ENCODE results near the gene BDKRB2.

BDKRB2 gene

DNA sequence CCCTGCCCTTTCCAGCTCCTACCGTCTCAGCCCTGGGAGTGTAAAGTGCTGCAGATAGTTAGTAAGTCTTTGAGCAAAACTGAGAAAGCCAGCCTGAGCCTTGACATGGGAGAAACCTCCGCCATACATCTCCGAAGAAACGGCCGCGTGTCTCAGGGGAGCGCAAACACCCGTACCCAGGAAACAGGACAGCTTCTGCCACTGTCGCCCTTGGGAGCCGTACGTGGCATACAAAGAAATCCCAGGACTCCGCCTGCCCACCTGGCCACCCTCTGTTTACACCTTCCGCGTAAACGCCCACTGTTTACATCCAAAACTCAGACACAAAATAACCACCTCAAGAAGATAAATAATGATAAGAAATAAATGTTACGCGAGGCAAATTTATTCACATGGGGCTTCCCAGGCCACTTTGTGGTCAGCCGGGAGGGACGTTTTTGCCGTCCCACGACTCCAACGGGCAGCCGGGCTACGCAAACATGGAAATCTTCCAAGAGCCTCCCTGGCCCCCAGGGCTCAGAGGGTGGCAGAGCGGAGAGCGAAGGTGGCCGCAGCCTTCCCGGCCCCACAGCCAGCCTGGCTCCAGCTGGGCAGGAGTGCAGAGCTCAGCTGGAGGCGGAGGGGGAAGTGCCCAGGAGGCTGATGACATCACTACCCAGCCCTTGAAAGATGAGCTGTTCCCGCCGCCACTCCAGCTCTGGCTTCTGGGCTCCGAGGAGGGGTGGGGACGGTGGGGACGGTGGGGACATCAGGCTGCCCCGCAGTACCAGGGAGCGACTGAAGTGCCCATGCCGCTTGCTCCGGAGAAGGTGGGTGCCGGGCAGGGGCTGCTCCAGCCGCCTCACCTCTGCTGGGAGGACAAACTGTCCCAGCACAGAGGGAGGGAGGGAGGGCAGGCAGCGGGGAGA lies at the start of gene BDKRB2:
Gene BDKRB2 (plus strand): TSS at position 689 of the 908 bp plus-strand sequence. CDS start 32,269 bp downstream, outside the sequence.
- peak; percentile 37 for DNase-seq

DNA sequence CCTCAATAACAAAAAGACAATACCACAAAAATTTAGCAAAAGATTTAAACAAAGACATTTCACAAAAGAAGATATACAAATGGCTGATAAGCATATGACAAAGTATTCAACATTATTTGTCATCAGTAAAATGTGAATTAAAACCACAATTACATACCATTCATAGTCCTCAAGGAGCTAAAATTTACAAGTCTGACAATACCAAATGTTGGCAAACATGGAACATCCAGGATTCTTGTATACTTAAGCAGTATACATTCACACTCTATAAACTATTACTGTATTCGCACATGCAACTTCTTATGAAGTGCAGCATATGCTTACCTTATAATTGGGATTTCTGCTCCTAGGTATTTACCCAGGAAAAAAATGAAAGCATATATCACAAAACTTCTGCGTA lies 49.7 kb upstream of the BDKRB2 start:
- DNase-seq, result no peak

DNA sequence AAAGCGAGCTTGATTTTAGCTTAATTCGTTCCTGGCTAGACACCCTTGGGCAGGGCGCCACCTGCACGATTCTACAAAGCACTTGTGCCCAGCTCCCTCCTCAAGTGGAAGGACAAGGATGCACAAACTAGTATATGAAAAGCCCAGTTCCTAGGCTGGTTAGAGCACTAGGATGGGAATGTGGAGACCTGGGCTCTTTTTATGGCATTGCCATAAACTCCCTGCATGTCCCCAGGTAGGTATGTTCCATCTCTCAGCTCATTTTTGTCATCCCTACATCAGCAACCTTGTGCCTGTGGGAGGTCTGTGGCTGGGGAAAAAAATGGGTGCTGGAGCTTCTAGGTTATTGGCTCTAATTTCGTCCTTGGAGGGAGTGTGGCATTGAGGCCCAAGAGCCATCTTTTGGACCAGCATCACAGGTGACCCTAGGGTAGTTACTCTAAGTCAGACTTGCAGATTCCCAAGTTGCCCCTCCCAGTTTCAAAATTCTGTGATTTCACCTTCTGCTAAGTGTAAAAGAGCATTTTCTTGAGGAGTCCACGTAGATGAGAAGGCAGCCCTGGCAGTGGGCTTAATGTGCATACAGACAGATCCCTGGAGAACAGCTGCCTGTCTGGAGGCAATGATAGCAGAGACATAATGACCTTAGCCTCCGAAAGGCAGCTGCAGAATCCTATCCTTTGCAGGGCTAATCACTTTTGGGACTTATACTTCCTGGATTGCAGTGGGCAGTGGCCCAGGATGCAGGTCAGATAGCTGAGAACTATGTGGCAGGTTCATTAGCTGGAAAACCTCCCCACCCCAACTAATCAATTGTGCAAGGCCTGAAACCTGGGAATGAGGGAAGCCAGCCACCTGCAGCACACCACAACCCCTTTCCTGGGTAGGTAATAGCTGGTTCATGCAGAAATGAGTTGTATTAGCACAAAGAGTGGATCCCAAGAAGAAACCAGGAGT lies 47.6 kb upstream of the BDKRB2 start:
- no peak for DNase-seq

DNA sequence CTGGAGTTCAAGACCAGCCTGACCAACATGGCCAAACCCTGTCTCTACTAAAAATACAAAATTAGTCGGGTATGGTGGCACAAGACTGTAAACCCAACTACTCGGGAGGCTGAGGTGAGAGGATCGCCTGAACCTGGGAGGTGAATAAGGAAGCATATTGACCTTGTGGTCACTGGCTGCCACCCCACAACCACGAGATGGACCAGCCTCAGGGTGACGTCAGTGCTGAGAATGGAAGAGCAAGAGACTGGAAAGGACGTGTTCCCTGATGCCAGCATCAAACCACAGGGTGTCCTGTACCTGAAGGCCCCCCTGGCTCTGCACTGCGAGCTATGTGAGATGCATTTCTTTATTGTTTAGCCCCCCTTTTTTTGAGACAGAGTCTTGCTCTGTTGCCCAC lies 45.9 kb upstream of the BDKRB2 start:
- no peak for DNase-seq

DNA sequence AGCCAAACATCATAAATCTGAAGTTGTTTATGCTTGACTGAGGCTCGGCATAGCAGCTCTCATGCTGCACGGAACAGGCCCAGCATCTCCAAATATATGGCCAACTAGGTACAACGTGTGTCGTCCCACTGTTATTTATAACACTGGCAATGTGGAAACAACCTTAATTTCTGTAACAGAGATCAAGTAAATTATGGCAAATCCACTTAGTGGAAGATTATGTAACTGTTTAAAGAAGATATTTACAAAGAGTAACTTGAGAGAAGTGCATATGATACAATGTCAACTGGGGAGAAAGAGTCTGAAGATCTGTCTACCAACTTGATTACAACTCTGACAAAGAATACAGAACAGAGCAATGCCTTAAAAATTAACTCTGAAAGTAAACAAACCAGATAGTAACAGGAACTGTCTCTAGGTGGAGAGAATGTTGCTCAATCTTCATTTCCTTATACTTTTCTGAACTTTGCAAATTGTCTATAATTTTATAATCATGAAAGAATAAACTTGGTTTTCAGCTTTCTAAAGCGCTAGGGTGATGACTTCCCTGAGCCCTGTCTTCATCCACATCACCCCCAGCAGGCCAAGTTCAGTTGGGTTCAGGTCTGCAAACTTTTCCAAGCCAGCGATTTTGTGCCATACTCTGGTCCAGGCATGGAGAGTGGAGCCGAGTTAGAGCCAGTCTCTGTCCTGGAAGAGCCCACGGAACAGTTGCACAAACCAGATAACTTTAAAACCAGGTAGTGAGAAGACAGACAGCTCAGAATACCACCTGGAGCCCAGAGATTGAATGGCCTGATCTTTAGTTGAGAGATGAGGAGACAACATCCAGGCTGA lies 44.3 kb upstream of the BDKRB2 start:
- no peak for DNase-seq

DNA sequence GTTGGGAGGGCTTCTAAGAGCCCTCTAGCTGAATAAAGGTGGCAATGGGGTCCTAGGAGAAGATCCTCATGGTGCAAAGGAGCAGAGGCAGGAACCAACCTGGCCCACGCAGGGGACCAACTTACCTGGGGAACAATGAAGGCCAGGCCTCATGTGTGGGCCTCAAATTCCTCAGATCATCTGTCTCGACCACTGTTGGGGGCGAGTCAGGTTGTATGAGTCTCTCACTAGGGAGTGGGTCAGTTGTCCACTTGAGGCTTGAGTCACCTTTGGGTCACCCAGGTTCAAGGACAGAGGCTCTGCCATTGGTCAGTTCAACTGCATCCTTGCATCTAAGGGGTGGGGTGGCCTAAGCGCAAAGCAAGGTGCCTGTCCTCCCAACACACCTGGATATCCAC lies 43.7 kb upstream of the BDKRB2 start:
- no peak for DNase-seq

DNA sequence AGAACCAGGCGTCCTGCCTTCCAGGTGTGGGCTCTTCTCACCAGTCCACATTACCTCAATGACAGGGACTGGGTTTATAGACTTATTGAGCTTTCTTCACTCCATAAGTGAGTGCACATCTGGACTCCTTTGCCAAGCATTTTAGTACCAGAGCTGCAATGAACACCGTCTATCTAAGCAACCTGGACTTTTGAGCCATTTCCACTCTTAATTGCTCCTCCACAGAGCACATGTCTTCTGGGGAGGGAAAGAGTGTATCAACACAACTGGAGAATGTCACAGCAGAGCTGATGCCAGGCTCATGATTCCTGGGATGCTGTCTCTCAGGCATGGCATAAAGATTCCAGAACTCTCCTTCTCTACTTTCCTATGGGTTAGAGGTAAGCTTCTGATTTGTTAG lies 43.0 kb upstream of the BDKRB2 start:
- no peak for DNase-seq

GRCh38 chr14:96162265-96162664 lies 42.4 kb upstream of the BDKRB2 start:
- no peak for DNase-seq

DNA sequence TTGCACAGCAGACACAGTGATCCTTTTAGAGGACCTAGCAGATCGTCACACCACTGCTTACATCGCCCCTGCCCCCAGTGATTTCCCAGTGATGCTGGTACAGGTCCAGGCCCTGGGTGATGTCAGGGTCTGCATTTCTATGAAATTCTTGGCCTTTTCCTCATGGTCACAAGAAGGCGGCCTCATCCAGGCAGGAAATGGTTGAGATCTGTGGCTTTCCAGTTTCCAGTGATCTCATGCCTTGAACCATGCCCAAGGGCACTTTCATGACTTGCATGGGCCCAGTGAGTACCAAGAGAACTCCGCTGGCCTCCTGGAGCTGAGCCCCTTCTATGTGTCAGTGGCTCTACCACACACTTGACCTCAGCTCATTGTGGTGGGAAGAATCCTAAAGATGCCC lies 41.9 kb upstream of the BDKRB2 start:
- no peak for DNase-seq

- no peak for DNase-seq
These were observed 39.7 kb upstream of the BDKRB2 start for GRCh38 chr14:96164861-96165490.

- DNase-seq, result no peak
These were observed 38.9 kb upstream of the BDKRB2 start for GRCh38 chr14:96165493-96166436.

- DNase-seq, result no peak
These were observed 38.0 kb upstream of the BDKRB2 start for GRCh38 chr14:96166461-96167223.

GRCh38 chr14:96167224-96168148 lies 37.2 kb upstream of the BDKRB2 start:
- DNase-seq, result no peak

- DNase-seq, result no peak
These were observed 36.1 kb upstream of the BDKRB2 start for GRCh38 chr14:96168581-96168980.

- no peak for DNase-seq
These were observed 33.6 kb upstream of the BDKRB2 start for GRCh38 chr14:96170961-96171592.

DNA sequence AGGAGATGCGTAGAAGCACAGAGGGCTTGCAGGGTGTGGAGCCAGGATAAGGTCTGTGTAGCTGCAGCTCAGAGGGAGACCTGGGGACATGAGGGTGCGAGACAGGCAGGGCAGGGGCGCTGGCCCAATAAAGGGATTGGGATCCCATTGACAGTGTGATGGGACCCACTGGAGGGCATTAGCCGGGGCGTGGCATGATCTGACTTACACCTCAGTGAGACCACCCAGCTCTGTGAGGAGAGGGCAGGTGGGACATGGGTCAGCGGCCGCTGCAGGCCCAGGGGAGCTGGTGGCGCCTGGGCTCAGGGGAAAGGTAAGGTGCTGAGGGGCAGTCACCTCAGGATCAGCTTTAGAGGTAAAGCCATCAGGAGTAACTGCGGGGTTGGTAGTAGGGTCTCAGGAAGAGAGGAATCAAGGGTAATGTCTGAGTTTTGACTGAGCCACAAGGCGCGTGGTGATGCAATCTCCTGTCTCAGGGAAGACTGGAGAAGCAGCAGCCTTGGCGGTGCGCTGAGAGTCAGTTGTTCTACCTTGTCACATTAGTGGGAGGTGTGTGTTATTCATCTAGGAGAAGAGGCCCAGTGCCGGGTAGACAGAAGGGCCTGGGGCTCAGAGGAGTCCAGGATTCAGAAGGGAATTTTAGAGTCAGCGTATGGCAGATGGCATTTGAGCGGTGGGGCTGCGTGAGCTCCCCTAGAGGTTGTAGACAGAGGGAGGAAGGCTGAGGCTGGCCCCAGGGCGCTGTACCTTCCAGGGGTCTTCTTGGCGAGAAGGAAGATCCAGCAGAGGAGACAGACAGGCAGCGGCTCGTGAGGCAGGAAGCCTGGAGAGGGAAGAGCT lies 30.8 kb upstream of the BDKRB2 start:
- no peak for DNase-seq

- no peak for DNase-seq
These were observed 28.4 kb upstream of the BDKRB2 start for GRCh38 chr14:96176275-96176674.

DNA sequence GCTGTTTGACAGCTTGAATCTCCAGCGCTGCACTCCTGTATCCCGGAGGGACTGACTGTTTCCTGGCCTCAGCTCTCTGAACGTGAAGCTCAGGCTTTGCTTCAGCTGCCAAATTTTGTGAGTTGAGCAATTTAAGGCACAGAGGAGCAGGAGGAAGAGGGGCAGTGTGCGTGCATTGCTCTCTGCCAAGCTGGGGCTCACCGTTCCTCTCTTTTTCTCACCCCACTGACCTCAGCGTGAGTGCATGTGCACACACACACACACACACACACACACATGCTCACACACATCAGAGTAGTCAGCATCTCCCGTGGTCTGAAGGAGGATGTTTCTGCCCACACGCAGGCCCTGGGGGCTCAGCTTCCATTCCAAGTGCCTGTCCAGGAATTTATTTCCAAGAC lies 27.8 kb upstream of the BDKRB2 start:
- DNase-seq, result no peak

Data from NCI-H446 treated with DMSO at 0.1 percent for 48 hours (cell line).